ENCODE data around the gene OBI1.

The OBI1 gene

DNA sequence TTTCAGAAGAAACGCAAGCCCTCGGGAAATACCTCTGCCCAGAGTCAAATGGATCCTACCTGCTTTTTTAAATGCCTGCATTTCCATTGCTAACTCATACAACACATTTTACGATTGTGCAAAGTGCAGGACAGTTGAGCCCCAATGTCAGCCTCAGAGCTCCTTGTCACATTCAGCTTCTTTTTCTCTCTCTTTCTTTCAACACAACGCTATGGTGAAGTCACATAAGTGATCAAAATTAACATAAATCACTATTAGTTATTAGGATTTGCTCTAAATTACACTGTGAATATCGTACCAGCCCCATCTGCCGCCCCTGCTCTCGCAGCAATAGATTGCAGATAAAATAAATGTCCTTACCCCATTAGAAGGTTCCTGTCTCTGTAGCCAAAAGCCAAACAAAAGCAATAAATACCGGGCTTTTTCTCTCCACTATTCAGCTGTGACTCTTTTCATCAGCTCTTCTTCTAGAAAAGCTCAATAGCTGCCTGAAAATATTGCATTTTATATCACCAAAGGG is 64.4 kb downstream of the OBI1 start:
- ChIA-PET POLR2A (no interaction called here), CTCF (no interaction called here)
- no peak for DNase-seq (ENCODE audit: low read depth, low spot score)
- H3K4me3 ChIP-seq (ENCODE audit: low read depth, low read length), result no peak overlapping the region
- TF ChIP-seq, protein P1, sequence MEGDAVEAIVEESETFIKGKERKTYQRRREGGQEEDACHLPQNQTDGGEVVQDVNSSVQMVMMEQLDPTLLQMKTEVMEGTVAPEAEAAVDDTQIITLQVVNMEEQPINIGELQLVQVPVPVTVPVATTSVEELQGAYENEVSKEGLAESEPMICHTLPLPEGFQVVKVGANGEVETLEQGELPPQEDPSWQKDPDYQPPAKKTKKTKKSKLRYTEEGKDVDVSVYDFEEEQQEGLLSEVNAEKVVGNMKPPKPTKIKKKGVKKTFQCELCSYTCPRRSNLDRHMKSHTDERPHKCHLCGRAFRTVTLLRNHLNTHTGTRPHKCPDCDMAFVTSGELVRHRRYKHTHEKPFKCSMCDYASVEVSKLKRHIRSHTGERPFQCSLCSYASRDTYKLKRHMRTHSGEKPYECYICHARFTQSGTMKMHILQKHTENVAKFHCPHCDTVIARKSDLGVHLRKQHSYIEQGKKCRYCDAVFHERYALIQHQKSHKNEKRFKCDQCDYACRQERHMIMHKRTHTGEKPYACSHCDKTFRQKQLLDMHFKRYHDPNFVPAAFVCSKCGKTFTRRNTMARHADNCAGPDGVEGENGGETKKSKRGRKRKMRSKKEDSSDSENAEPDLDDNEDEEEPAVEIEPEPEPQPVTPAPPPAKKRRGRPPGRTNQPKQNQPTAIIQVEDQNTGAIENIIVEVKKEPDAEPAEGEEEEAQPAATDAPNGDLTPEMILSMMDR (IDR thresholded peaks at IDR 0.05; ENCODE audit: insufficient read depth, low read length, missing control alignments), result no peak

DNA sequence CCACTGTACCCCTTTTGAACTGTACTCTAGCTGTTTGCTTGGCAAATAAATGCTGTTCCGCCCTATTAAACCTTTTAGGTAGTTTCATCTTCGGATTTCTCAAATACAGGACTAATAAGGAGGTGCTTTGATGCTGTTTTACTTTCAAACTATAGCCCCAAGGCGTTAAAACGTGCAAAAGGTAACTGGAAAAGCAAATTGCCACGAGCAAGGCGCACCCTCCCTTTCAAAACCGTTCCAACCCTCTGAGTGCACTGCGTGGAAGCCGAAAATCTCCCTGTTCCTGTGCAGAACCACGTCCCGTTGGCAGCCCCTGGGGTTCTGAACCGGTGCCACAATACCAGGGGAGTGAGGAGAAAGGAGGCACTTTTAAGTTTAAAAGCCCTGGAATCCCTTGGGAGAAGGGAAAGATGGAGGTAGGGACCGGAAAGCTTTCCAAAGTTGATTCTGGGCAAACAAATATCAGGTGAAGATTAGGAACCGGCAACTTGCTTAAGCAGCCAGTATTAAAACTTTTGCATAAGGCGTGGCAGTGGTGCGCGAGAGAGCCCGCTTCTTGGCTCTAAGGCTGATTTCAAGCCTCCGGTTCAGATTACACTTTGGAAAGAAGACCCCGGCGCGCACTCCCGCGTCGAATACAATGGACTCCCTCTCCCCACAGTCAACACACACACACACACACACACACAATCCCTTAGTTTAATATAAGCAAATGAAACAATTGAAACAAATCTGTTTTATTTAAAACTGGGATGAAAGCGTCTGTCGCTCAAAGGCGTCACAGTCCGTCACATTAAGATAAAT is 65.1 kb downstream of the OBI1 start:
- TF ChIP-seq, protein P1 (IDR thresholded peaks at IDR 0.05; ENCODE audit: insufficient read depth, low read length, missing control alignments), result no peak
- no peak for DNase-seq (ENCODE audit: low read depth, low spot score)
- no peak overlapping the region for H3K4me3 ChIP-seq (ENCODE audit: low read depth, low read length)
- POLR2A ChIA-PET, result no interaction called here
- CTCF ChIA-PET, result no interaction called here

DNA sequence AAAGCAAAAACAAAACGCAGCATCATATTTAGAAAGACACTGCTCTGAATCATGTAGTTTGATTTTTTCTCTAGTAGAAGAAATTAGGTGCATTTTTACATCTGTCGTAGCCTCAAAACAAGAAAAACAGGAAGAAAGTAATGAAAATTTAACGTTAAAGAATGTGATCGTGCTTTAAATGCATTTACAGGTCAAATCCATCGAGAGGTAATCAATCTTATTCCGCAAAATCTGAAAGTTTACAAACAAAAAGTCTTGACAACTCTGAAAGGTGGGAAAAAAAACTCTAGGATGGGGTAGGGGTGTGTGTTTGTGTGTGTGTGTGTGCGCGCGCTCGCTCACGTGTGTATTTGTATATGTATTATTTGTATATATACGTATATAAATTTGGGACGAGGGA is 65.8 kb downstream of the OBI1 start:
- TF ChIP-seq, protein P1 (IDR thresholded peaks at IDR 0.05; ENCODE audit: insufficient read depth, low read length, missing control alignments), result no peak
- no peak overlapping the region for H3K4me3 ChIP-seq (ENCODE audit: low read depth, low read length)
- CTCF ChIA-PET, result no interaction called here
- no peak for DNase-seq (ENCODE audit: low read depth, low spot score)
- POLR2A ChIA-PET, result no interaction called here

DNA sequence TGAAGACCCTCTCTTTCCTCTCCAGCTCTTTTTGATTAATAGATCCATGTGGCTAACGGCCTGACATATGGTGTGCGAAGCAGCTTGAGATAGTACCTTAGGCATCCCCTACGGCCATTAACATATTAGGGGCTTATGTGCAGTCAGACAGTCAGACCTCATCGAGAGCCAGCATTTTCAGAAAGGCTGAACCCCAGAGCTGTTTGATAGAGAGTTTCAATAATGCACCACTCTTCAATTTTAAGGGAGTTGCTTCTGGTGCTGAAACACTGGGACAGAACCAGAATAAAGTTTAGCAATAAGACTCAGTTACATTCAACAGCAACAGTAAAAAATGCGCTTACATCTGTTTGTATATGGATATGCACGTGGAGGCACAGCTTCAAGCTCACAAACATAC is 66.4 kb downstream of the OBI1 start:
- no peak for DNase-seq (ENCODE audit: low read depth, low spot score)
- ChIA-PET POLR2A (no interaction called here), CTCF (no interaction called here)
- TF ChIP-seq, protein P1 (IDR thresholded peaks at IDR 0.05; ENCODE audit: insufficient read depth, low read length, missing control alignments), result no peak
- H3K4me3 ChIP-seq (ENCODE audit: low read depth, low read length), result no peak overlapping the region

DNA sequence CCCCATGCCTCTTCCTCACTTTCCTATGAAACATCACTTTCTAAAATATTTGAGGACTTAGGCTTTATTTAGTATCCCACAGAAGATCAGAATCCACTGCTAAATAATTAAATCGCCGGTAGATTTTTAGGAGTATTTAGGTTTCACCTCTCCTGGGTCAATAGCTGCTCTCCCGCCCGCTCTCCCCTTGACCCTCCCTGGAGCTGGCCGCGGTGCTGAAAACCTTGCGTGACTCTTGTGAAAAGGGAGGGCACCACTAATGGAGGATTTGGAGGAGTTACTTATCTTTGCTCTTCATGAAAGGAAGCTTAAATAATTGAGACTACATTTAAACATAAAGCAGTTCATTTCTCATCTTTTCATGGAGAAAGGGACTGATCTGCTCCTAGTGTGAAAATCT is 69.7 kb downstream of the OBI1 start:
- ChIA-PET POLR2A (no interaction called here), CTCF (no interaction called here)
- TF ChIP-seq, protein P1 (IDR thresholded peaks at IDR 0.05; ENCODE audit: insufficient read depth, low read length, missing control alignments), result no peak
- H3K4me3 ChIP-seq (ENCODE audit: low read depth, low read length), result no peak overlapping the region
- no peak for DNase-seq (ENCODE audit: low read depth, low spot score)

DNA sequence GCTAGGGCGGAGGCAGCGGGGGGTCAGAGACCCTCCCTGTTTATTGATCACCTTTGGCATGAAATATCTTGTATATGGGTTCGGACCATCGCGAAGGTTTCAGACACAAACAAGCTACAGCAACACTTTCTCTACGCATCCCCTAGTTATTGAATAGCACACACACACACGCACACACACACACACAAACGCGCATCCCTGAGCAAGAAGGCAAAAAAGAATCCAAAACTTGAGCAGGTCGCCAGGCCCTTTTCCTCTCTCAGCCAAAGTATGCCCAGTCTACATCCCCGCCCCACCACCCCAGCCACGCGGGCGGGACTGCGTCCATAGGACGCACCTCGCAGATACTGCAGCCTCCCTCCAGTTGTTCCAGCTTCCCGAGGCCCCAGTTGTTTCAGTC is 71.6 kb downstream of the OBI1 start:
- TF ChIP-seq, protein P1 (IDR thresholded peaks at IDR 0.05; ENCODE audit: insufficient read depth, low read length, missing control alignments), result no peak
- H3K4me3 ChIP-seq (ENCODE audit: low read depth, low read length), result no peak overlapping the region
- ChIA-PET CTCF (no interaction called here), POLR2A (no interaction called here)
- no peak for DNase-seq (ENCODE audit: low read depth, low spot score)
